NCI-H524 treated with DMSO at 0.1 percent for 48 hours (cell line): ENCODE data around the gene NTM.
A peak's percentile ranks its signal among the peaks of the same experiment; 100 is the strongest.

Experiments used
- DNase-seq: peaks from one replicate; lab custom pipeline; 2025; lab: John Stamatoyannopoulos, UW

The NTM gene

DNA sequence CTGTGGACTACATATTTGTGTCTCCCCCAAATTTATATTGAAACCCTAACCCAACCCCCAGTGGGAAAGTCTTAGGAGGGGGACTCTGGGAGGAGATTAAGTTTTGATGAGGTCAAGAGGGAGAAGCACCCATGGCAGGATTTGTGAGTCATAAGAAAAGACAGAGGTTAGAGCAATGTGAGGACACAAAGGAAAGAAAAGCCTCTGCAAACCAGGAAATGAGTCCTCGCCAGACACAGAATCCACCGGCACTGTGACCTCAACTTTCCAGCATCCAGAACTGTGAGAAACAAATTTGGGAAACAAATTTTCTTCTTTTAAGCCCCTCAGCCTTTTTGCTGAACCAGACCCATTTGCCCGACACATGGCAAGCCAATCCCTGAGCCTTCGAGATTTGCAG, 397.0 kb downstream of the NTM start:
- DNase-seq: no peak

DNA sequence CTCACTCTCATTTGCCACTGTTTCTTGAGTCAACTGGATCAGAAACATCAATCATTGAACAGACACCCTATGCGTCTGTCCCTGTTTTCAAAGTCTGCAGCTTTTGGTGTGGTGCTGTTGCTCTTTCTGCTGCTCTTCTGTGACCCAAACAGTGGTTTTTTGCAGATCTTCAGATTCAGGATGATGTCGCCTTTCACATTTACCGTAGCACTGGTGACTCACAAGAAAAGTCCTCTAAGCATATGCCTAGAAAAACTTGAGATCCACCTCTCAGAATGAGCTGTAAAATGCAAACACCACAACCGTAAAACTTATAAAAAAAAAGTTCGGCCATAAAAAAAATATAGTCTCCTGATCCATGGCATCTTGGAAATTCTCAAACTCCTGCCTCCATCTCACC, 400.4 kb downstream of the NTM start:
- no peak for DNase-seq

DNA sequence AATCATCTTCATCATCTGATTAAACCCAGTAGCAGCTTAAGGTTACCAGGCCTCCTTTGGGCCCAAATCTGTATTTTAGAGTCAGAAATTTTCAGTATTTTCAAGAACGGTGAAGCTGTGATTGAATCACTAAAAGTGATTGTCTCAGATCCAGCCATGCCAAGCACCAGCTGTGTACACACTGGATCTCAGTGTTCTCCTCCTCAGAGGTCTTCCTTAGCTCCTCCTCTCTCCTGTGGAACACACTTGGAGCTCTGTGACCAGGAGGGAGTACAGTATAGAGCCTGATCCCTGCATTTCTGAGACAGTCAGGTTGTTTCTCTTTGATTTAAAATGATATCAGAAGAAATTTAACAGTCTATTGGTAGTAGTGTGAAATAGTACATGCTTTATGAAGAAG, 401.1 kb downstream of the NTM start:
- DNase-seq: no peak

DNA sequence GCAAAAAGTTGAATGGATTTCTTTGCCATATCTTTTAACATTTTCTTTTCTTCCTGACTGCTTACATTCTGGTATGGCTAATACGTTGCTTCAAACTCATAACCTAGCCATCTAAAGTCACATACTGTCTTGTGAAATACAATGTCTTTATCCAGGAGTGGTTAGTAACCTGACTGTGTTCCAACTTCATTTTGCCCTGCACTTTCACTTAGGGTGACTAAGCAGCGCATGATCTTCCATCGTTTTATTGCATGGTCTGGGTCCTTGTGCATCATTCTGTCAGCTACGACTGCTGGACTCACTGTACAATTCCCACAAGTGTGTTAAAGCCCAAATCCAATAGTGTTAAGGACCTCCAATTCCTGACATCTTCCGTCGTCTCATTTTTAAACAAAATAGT, 403.2 kb downstream of the NTM start:
- DNase-seq: no peak

DNA sequence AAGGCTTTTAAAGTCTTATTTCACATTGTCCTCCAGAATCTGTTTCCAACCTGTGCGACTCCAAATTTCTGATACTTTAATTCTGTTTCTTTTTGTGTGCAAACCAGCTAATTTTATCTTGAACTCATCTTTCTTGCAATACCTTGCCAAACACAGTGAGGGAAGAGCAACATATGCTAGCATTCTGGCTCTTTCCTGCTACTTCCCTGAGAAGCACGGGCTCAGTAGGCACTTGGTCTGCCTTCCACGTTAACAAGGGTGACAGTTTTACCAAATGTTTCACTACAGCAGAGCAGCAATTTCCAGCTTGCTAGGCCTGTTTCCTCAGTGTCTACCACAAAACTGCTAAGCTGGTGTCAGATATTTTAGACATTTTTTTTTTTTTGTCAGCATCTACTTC, 405.8 kb downstream of the NTM start:
- no peak for DNase-seq

DNA sequence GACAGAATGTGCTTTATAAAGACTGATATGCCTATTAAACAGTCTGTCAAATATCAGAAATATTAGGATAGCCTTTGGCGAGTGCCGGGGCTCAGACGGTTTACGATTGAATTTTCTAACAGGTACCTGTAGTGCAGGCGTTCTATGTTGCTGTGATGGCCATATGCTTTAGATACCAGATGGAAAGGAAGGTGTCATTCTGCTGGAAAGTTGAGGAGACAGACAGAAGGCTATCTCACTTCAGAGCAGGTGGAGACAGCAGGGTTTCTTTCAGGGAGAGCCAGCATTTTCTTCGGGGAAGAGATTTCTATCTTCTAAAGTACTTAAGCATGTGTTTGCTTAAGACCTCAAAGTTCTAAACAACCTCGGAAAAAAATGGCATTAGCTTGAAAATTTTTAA, 415.4 kb downstream of the NTM start:
- peak; percentile 4 for DNase-seq

DNA sequence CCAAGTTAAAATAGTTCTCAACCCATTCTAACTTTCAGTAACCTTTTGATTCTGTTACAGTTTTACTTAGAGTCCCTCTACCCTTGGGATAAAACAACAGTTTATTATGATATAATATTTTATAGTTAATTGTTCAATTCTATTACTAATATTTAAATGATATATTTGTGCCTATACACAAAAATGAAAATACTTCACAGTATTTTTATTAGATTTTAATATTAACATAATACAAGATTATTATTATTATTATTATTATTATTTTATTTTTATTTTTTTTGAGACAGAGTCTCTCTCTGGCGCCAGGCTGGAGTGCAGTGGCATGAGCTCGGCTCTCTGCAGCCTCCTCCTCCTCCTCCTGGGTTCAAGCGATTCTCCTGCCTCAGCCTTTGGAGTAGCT, 416.7 kb downstream of the NTM start:
- DNase-seq: no peak

DNA sequence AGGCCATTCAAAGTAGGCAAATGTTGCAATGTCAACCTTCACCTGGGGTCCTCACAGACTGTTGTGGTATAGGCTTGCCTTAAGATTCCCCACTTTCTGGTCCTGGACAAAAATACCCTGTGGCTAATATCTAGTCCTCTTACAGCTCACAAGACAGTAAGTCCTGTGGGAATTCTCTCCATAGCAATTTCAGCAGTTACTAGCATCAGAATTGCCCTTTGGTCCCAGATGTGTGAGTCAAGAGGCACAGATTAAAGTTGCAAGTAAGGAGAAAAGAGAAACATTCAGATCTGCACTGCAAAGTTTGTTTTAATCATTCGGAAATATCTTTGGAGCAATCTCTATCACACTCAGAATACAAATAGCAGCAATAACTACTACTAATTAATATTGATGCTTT, 420.2 kb downstream of the NTM start:
- DNase-seq: no peak

DNA sequence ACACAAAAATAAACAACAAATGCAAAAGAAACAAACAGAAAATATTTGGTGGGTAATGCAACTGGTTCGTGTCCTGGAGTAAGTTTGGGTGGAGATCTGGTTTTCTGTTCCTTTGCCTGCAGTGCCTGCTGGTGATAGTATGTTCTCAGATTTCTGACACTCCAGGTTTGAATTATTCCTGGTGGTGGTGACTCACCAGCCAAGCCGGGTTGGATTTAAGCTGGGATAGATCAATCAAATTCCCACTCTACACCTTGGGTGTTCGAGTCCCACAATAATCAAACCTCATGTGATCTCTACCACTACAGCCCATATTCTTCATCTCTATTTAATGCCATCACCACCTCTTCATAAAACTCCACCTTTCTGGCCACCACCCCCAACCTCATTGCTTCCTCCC, 421.8 kb downstream of the NTM start:
- no peak for DNase-seq

DNA sequence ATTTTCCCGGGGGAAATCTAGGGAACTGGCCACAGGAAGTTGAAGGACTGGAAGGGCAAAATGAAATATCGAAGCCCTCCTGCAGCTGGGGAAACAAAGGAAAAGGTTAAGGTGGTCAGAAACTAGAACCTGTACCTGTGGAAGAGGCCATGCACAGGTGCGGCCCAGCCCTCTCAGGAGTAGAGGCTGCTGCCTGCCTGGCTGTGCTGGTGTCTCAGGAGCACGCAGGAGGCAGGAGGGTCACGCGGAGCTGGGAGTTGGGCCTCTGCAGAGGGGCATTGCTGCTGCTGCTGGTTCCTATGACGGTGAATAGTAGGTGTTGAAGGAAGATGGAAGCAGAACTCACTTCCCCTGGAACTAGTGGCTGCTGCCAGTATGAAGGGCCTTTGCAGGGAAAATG, 425.7 kb downstream of the NTM start:
- no peak for DNase-seq

DNA sequence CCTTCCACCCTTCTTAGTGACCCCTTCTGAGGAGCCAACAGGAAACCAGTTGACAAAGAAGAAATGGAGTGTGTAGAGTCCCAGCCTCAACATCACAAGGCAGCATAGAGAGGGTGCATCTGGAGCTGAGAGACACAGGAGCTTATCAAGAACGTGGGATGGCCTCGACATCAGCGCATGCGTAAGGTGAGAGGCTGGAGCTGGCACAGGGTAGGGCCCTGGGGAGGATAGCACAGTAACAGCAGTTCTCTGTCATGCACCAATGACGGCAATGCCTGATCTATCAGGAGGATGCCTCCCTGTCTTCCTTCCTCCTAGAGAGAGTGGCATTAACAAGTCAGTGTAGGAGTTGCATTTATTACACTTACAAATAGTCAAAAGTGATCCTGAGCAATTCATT, 426.1 kb downstream of the NTM start:
- no peak for DNase-seq

DNA sequence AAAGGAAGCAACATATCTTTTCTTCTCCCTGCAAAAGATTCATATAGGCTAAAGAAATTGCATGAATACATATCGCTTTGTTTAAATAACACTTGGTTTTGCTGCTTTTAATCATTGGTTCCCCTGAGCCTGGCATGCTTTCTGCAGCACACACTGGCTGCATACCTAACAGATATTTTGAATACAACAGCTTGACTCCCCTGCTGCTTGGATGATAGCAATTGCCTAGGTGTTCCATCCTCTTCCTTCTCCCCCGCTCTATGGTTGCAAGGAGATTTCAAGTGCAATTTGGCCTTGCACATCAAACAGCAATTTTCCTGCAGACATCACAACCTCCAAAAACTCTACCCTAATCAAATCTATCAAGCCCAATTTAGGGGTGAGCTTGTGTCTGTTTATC, 430.0 kb downstream of the NTM start:
- DNase-seq: no peak

DNA sequence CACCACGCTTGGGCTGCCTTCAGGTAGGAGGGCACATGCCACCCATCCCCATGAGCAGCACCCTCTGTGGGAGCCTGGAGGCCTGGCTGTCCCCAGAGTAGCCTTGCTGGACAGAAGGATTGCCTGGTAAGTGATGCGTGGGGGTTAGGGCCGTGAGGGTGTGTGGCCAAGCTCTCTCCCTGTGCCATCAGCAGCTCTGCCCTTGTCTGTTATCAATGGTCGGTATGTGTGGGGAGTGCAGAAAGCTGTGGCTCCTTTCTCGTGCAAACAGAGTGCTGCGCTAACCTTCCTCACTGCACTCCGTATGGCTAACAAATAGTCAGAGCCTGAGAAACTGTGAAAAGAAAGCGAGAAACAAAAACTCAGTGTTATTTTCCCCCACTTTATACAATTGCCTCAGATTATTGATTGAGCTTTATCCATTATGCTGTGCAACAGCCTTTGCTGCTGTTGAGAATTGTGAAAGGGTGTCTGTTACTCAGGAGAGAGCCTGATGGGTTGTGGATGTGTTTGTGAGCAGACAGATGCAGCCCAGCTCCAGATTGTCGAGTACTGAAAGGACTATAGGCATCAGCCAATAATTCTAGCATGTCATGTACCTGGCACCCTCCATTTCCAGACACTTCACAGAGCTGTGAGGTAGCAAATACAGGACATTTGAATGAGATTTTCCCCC, 432.2 kb downstream of the NTM start:
- no peak for DNase-seq

DNA sequence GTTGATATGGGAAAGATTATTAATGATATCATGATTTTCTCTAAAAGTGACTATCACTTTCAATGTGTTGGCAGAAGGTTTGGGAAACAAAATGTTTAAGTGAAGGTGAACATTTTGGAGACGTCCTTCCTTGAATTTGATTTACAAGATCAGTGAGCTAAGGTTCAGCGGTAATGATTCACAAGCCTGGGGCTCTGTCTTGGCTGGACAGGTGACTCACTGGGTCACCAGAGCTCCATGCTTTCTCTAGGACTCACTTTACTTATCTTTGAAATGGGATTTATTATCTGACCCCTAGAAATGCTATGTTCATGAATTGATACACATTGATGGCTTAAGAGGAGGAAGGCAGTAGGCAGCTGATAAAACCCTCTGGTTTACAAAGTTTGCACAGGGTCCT, 437.5 kb downstream of the NTM start:
- DNase-seq: no peak

DNA sequence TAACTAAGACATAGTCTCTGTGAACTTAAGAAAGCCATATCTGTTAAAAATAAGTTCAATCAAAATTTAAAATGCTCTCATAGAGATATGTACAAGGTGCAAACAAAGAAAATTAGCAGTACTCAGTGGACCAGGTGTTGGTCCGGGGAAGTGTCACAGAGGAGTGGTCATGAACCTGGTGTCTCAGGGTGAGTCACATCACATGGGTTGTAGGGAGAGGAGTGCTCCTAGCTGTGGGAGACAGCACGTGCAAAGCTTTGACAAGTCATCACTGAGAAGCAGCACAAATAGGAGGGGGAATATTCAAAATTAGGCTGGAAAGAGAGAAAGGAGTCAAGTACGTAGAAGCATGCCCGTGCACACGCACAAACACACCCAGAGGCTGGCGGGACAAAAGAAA, 438.1 kb downstream of the NTM start:
- DNase-seq: no peak

DNA sequence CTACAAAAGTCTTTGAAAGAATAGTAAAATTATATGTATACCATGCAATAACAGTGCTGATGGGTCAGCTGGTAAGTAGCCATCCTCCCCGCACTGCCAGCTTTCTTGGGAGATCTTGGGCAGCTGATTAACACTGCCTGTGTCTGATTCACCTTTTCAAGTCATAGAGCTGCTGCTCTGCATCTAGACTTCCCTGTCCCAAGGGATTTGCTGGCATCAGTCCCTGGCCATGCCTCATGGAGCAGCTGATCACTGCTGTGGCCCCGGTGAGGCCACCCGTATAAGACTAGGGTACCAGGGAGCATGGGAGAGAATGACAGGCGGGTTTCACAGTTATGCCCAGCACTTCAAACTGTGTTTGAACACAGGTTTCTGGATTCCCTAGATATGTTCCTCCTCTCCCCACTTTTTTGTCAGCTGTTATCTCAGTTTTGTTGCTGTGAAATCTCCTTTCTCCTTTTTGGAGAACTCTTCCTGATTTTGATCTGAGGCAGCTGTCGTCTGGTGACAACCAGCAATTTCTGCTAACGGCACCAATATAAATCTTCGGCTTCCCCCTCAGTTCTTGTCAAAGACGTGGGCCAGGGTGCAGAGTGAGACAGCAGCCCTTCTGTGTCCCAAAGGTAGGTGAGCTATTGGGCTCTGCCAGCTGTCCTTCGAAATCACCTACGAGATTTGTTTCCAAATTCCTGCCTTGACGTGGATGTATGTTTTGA, 438.9 kb downstream of the NTM start:
- DNase-seq: no peak

DNA sequence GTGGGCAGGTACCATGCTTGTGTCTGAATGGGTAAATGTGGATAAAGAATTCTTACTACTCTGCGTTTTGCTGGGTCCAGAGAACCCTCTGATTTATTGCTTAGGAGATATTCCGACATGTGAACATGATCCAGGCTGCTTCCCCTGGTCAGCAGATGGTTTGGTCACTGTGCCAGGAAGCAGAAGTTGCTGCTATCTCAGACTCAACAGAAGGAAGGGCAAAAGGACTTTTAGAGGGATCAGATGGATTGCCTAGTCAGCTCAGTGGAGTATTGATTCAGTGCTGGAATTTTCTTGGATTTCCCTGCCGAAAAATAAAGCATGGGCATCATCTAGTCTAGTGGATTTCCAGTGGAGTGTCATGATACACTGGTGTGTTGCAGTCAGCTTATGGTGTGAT, 440.1 kb downstream of the NTM start:
- no peak for DNase-seq

DNA sequence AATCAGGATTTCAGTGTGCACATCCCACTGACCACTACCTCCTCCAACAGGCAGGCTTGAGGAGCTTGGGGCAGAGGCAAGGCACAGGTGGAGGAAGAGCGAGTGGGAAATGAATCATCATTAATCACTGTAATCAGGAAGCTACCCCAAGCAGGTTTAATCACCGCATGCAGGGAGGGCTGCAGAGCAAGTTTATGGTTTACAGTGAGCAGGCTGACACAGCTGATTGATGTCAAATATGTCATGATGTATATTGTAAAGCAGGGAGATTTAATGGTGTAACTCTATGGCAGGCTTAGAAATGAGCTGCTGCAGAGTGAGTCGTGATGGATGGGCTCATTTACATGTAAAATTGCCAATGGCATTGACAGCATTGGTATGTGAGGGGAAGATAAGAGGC, 441.0 kb downstream of the NTM start:
- DNase-seq: no peak

DNA sequence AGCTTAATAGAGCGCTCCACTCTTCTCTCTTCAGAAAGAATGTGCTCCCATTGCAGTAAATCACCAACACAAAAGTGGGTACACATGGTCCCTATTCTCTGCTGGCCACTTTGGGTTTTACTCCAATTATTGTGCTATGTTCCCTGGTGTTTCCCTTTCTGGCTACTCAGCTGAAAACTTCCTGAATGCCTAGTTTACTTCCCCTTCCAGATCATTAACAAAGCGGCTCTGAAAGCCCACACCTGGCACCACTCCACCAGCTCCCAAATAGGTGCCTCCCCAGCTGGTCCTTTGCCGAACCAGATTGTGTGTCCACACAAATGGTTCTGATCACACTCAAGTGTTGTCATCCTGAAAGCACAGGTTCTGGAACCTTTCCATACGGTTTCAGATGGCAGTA, 443.7 kb downstream of the NTM start:
- DNase-seq: no peak

DNA sequence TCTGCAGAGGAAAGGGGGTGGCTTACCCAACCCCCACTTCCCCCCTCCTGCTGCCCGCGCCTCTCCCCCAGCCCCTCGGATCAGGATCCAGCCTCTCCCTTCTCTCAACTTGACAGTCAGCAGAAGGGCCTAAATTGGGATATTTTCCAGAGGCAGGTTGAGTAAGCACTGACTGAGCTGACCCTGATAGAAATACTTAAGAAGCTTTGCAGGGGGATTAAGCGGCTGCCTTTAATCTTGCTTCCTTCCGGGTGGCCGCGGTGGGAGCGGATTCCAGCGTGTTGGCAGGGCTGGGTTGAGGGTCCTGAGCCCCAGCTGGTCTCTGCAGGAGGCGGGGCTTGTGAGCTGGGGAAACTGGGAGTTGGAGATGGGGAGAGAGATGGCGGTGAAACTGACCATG, 445.2 kb downstream of the NTM start:
- DNase-seq: peak; percentile 82

DNA sequence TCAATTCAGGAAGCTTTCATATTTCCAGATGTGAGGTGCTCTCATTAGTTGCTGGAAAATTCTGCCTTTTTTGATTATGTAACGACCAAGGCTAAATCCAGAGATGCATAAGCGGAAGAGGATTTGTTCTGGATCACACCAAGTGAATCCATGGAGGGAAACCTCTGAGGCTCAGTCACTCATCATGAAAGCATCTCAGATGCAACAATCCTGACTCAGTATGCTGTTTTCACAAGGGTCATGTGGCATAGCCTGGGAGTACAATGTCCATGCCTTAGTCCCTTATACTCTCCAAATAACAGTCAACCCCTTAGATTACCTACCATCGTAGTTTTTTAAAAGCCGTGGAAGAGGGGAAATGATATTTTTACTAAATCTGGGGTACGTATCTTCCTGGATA, 445.6 kb downstream of the NTM start:
- DNase-seq: no peak

DNA sequence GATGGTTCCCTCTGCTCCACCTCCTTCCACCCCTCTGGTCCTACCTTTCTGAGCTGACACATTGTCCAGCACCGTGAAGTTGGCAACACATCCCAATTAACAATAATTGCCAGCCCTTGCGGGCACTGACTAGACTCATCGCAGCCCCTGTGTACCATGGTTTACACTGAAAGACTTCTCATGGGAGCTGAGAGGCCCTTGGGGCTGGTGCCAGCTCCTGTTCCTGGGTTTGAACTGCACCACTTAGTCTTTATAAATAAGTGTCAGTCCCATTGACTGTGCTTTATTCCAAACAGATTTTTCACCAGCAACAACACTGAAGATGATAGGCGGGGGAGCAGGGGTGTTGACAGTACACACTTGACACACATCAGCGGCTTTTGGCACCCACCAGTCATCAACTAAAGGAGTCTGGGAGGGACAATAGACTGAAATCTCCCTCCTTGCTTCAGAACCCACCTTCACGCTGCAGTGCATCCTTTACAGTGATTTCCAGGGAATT, 447.3 kb downstream of the NTM start:
- DNase-seq: no peak

DNA sequence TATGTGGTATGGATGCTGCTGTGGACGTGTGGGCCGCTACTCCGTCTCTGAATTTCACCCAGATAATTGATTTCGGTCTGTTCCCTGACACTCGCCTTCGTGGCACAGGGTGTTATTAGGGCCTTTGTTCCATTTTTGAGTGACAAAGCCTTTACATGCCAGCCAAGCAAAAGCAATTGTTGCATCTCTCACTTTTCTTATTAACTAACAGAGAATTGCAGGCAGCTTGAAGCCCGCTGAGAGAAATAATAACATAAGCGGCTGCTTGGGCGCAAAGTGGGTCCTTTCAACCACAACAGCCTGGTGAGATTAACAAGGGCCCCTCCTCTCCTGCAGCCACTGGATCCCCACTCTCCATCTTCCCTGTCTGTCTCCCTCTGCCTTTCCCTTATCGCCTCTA, 449.4 kb downstream of the NTM start:
- no peak for DNase-seq

DNA sequence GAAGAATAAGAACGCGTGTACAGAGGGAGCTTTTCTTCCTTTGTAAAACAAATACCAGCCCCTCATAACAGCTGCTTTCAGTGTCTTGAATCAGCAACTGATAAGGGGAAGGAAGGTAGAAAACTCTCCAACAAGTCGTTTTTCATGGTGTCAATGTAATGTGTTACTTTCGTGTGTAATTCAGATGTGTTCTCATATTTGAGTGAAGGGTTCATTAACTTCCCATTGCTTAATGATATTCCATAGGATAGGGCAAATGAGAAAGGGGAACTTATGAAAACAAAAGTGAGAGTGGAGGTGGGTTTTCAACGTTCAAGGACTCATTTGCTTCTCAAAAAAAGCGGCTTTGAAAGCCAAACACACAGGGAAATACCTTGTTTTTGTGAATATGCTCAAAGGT, 452.1 kb downstream of the NTM start:
- no peak for DNase-seq
